HG02642 (cell line): ENCODE results near the gene TLCD5.

Experiments
- ATAC-seq: cut with Tn5 transposase; IDR thresholded peaks from one replicate; pipeline ENCODE4 v1.9.1; 2021; ENCODE audit warnings: mild to moderate bottlenecking; ENCODE audit not compliant: unreplicated experiment, poor library complexity

TLCD5 gene

GRCh38 chr11:120335908-120336640 lies 11.0 kb downstream of the TLCD5 start, which contains the start of gene ARHGEF12:
Gene ARHGEF12, plus strand, starts transcription at chr11:120336413. Its CDS starts 831 bp downstream, at chr11:120337244.
- peak; percentile 64 for ATAC-seq

GRCh38 chr11:120336641-120337354 lies 11.7 kb downstream of the TLCD5 start:
- ATAC-seq = peak; percentile 32

GRCh38 chr11:120337355-120338106 lies 12.4 kb downstream of the TLCD5 start:
- no peak for ATAC-seq

- no peak for ATAC-seq
Measured at GRCh38 chr11:120338107-120338933, 13.2 kb downstream of the TLCD5 start.

GRCh38 chr11:120339394-120339890 lies 14.3 kb downstream of the TLCD5 start:
- no peak for ATAC-seq

- no peak for ATAC-seq
Measured at GRCh38 chr11:120340529-120340928, 15.4 kb downstream of the TLCD5 start.

GRCh38 chr11:120342226-120342625 lies 17.1 kb downstream of the TLCD5 start:
- ATAC-seq = no peak

GRCh38 chr11:120342678-120343077 lies 17.6 kb downstream of the TLCD5 start:
- no peak for ATAC-seq

GRCh38 chr11:120343429-120343828 lies 18.3 kb downstream of the TLCD5 start:
- ATAC-seq = peak; percentile 62

- ATAC-seq = peak; percentile 86
Measured at GRCh38 chr11:120344302-120345004, 19.4 kb downstream of the TLCD5 start.

- no peak for ATAC-seq
Measured at GRCh38 chr11:120346233-120346632, 21.1 kb downstream of the TLCD5 start.

- no peak for ATAC-seq
Measured at GRCh38 chr11:120350637-120351036, 25.5 kb downstream of the TLCD5 start.

GRCh38 chr11:120352405-120352804 lies 27.3 kb downstream of the TLCD5 start:
- no peak for ATAC-seq

- no peak for ATAC-seq
Measured at GRCh38 chr11:120354068-120354467, 29.0 kb downstream of the TLCD5 start.

- ATAC-seq = no peak
Measured at GRCh38 chr11:120354779-120355178, 29.7 kb downstream of the TLCD5 start.

GRCh38 chr11:120357620-120358019 lies 32.5 kb downstream of the TLCD5 start:
- ATAC-seq = no peak

GRCh38 chr11:120358729-120359128 lies 33.6 kb downstream of the TLCD5 start:
- no peak for ATAC-seq

GRCh38 chr11:120363436-120363835 lies 38.3 kb downstream of the TLCD5 start:
- ATAC-seq = no peak

- ATAC-seq = no peak
Measured at GRCh38 chr11:120365512-120365911, 40.4 kb downstream of the TLCD5 start.
